ENCODE measurements around the gene TNS2. TPM values are rescaled to one million over a fixed set of nuclear protein-coding genes. Genes with fewer than 3 reads are reported as not detected.

TNS2 gene
- total RNA-seq, 1 experiment from 2014 or later, result 3.4 TPM

DNA sequence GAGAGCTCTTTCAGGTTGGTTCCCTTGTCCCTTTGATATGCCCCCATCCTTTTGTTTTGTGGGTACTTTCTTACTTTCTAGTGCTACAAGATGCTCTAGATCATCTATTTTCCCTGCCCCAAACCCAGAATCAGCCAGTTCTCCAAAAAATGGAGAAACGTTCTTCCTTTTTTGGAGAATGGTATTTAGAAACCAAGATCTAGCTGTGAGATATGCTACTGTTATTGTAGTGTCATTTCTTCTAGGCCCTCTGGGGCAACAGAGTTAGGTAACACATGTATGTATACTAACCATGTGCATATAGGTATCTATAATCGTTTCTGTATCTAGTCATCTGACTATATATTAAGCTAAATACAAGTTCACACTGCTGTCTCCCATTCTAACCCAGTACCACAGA, 40.7 kb downstream of the TNS2 start:
- no peaks in the 10 kb centered on the region for H3K36me3 ChIP-seq (ENCODE audit: insufficient read depth, low read length, poor library complexity, severe bottlenecking)
- CTCF ChIA-PET, result no interaction called here
- no peaks in the 10 kb centered on the region for H3K27me3 ChIP-seq (replicated peaks; ENCODE audit: insufficient read depth, low read depth, low read length, poor library complexity)
- intact Hi-C loops (cut with micrococcal nuclease; ENCODE audit: unreplicated experiment), result no loop called here
- no peak overlapping the region for H3K4me3 ChIP-seq (ENCODE audit: low read depth, low read length, poor library complexity, severe bottlenecking)
- H3K9me3 ChIP-seq (ENCODE audit: low read depth, low read length, poor library complexity, severe bottlenecking), result no peaks in the 10 kb centered on the region
- TF ChIP-seq, protein P1, sequence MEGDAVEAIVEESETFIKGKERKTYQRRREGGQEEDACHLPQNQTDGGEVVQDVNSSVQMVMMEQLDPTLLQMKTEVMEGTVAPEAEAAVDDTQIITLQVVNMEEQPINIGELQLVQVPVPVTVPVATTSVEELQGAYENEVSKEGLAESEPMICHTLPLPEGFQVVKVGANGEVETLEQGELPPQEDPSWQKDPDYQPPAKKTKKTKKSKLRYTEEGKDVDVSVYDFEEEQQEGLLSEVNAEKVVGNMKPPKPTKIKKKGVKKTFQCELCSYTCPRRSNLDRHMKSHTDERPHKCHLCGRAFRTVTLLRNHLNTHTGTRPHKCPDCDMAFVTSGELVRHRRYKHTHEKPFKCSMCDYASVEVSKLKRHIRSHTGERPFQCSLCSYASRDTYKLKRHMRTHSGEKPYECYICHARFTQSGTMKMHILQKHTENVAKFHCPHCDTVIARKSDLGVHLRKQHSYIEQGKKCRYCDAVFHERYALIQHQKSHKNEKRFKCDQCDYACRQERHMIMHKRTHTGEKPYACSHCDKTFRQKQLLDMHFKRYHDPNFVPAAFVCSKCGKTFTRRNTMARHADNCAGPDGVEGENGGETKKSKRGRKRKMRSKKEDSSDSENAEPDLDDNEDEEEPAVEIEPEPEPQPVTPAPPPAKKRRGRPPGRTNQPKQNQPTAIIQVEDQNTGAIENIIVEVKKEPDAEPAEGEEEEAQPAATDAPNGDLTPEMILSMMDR (conservative IDR thresholded peaks at IDR 0.05; ENCODE audit: low read depth, low read length), result no peak
- no peak for TF ChIP-seq EZH2 (IDR thresholded peaks at IDR 0.05; ENCODE audit: borderline replicate concordance, low read depth, low read length, poor library complexity, severe bottlenecking)
- H3K27ac ChIP-seq (ENCODE audit: low read depth, low read length, poor library complexity, severe bottlenecking), result no peak overlapping the region
- no peaks in the 10 kb centered on the region for H3K4me1 ChIP-seq (ENCODE audit: insufficient read depth, low read length, poor library complexity, severe bottlenecking)
- POLR2A ChIA-PET (ENCODE audit: low non-redundant PET), result no interaction called here
- BruUV-seq (replicated peaks), result no TSS peak
- no peak for DNase-seq (ENCODE audit: low spot score)

DNA sequence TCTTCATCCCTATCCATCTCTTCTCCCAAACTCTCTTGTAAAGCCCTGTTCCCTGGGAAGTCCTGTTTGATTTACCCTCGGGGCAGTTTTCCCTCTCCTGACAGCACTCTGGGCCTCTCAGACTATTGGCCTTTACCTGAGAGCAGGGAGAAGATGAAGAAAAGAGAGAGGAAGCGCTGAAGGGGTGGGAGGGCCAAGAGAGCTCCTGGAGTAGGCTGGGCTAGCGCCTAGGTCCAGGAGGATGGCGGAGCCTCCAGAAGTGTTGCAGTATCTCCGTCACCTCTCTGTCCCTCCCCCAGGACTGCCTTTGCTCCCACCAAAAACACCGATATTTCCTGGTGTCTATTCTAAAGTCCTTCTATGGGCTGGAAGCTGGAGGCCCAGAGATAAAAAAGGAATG, 41.9 kb downstream of the TNS2 start:
- POLR2A ChIA-PET (ENCODE audit: low non-redundant PET), result no interaction called here
- Histone ChIP-seq H3K27ac (ENCODE audit: low read depth, low read length, poor library complexity, severe bottlenecking) (no peak overlapping the region), H3K9me3 (ENCODE audit: low read depth, low read length, poor library complexity, severe bottlenecking) (no peaks in the 10 kb centered on the region), H3K4me1 (ENCODE audit: insufficient read depth, low read length, poor library complexity, severe bottlenecking) (peaks cover under 1% of the 10 kb centered on the region), H3K36me3 (ENCODE audit: insufficient read depth, low read length, poor library complexity, severe bottlenecking) (no peaks in the 10 kb centered on the region), H3K27me3 (replicated peaks; ENCODE audit: insufficient read depth, low read depth, low read length, poor library complexity) (no peaks in the 10 kb centered on the region), H3K4me3 (ENCODE audit: low read depth, low read length, poor library complexity, severe bottlenecking) (no peak overlapping the region)
- CTCF ChIA-PET, result no interaction called here
- TF ChIP-seq, protein P1 (conservative IDR thresholded peaks at IDR 0.05; ENCODE audit: low read depth, low read length), result no peak
- TF ChIP-seq EZH2 (IDR thresholded peaks at IDR 0.05; ENCODE audit: borderline replicate concordance, low read depth, low read length, poor library complexity, severe bottlenecking), result no peak
- no TSS peak for BruUV-seq (replicated peaks)
- DNase-seq (ENCODE audit: low spot score), result no peak
- intact Hi-C loops (cut with micrococcal nuclease; ENCODE audit: unreplicated experiment), result no loop called here

DNA sequence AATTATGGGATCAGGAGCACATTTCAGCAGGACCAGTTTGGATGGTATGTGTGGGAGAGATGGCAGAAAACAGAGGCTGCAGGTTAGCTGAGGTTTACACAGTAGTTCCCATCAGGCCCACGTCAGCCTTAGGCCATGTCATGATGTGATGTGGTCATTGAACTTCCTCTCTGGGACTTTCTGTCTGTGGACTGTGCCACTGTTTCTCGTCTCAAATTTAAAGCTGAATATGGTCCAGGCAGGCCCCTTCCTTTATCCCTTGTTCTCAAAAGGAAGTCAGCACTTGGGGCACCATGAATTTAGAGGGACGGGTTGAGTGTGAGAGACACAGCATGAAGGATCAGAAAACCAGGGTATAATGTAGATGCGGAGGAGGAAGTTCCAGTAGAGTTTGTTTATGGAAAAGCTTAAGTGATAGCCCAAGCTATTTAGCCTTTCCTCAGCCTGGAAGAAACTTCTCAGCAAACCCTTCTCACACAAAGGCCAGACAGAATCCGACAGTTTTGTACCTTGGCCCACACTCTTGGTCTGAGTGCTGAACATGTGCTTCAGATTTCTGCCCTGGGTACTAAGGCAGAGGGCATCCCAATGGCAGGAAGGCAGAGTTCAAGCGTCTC, 44.0 kb downstream of the TNS2 start:
- ChIA-PET POLR2A (ENCODE audit: low non-redundant PET) (no interaction called here), CTCF (no interaction called here)
- H3K9me3 ChIP-seq (ENCODE audit: low read depth, low read length, poor library complexity, severe bottlenecking), result no peaks in the 10 kb centered on the region
- H3K4me3 ChIP-seq (ENCODE audit: low read depth, low read length, poor library complexity, severe bottlenecking), result no peak overlapping the region
- no peak overlapping the region for H3K27ac ChIP-seq (ENCODE audit: low read depth, low read length, poor library complexity, severe bottlenecking)
- no peaks in the 10 kb centered on the region for H3K27me3 ChIP-seq (replicated peaks; ENCODE audit: insufficient read depth, low read depth, low read length, poor library complexity)
- DNase-seq (ENCODE audit: low spot score), result no peak
- no TSS peak for BruUV-seq (replicated peaks)
- peaks cover 19% of the 10 kb centered on the region for H3K4me1 ChIP-seq (ENCODE audit: insufficient read depth, low read length, poor library complexity, severe bottlenecking)
- no peaks in the 10 kb centered on the region for H3K36me3 ChIP-seq (ENCODE audit: insufficient read depth, low read length, poor library complexity, severe bottlenecking)
- intact Hi-C loops (cut with micrococcal nuclease; ENCODE audit: unreplicated experiment), result no loop called here
- TF ChIP-seq EZH2 (IDR thresholded peaks at IDR 0.05; ENCODE audit: borderline replicate concordance, low read depth, low read length, poor library complexity, severe bottlenecking), result no peak
- TF ChIP-seq, protein P1 (conservative IDR thresholded peaks at IDR 0.05; ENCODE audit: low read depth, low read length), result no peak

Measured in A673 (cell line).